Fibroblast of the aortic adventitia (primary cell): ENCODE measurements around the gene SMPD3. TPM values are rescaled to one million over a fixed set of nuclear protein-coding genes. Genes with fewer than 3 reads are reported as not detected.

Source experiments
- DNase-seq: peaks from one replicate; pipeline ENCODE4 v3.0.0-alpha.2; 2010; ENCODE audit warnings: low read depth
- H3K4me3 ChIP-seq: 2 replicates; pipeline ENCODE4 v1.5.1; 2011; ENCODE audit warnings: low read depth, mild to moderate bottlenecking, control low read depth, low read length, moderate library complexity
- total RNA-seq: library from RNA; depleted of rRNA; stranded (reverse); fragments of >200 nt; gene quantifications from 2 replicates; pipeline ENCODE4 v1.2.3, GENCODE V29; 2012; ENCODE audit warnings: low replicate concordance
- TF ChIP-seq, protein P1 (sequence below): IDR thresholded peaks from 2 replicates; pipeline ENCODE4 v1.5.1; 2011; ENCODE audit warnings: mild to moderate bottlenecking, low read length, control low read depth, inconsistent platforms; ENCODE audit not compliant: insufficient read depth

SMPD3 gene
- total RNA-seq, 1 donor, result not detected

DNA sequence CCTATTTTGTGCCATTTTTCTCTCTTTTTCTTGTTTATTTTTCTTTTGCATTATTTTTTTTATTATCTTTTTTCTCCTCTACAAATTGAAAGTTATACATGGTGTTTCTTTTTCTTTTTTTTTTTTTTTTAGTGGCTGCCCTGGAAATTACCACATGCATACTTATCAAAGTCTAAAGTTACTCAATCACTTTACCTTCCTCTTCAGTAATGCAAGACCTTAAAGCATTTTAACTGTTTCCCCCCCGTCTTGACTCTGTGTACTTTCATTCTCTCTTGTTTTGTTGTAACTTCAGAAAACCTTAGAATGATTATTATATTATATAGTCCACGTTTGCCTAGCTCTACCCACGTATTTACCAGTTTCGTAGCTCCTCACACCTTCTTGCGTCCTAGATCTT, 33.3 kb upstream of the SMPD3 start:
- TF ChIP-seq, protein P1, sequence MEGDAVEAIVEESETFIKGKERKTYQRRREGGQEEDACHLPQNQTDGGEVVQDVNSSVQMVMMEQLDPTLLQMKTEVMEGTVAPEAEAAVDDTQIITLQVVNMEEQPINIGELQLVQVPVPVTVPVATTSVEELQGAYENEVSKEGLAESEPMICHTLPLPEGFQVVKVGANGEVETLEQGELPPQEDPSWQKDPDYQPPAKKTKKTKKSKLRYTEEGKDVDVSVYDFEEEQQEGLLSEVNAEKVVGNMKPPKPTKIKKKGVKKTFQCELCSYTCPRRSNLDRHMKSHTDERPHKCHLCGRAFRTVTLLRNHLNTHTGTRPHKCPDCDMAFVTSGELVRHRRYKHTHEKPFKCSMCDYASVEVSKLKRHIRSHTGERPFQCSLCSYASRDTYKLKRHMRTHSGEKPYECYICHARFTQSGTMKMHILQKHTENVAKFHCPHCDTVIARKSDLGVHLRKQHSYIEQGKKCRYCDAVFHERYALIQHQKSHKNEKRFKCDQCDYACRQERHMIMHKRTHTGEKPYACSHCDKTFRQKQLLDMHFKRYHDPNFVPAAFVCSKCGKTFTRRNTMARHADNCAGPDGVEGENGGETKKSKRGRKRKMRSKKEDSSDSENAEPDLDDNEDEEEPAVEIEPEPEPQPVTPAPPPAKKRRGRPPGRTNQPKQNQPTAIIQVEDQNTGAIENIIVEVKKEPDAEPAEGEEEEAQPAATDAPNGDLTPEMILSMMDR, result no peak
- no peak for DNase-seq
- H3K4me3 ChIP-seq, result no peak overlapping the region

DNA sequence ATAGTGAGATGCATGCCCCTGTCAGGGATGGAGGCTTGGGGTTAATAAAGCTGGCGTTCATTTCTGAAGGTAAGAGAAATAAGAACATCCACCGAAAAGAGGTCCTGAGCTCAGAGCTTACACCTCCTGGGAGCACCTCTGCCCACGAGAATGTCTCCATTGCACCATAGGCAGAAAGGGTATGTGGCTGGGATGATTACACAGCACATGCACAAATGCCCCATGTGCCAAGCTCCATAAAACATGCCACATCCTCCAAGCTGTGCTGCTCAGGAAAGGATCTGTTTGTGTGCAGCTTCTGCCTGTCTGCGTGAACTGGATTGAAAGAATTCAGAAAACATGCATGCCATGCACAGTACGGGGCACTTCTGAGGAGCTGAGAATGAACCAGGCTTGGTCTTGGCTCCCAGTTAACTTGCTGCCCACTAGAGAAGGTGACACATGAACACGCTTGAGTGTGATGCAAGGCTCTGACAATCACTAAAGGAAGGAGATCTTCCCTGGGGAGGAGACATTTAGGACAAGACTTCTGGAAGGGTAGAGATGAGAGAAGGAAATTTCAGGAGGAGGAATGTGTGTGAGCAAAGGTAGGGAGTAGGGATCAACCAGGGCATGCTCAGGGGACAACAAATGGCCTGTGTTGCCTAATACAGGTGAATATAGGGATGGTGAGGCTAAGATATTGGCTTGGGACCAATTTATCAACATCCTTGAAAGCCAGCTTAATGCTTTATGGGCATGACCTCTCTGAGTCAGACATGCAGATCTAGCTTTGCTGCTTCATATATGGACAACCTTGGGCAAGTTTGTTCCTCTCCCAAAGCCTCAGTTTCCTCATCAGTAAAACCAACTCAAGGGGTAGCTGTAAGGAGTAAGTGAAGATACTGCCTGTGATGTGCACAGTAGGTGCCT, 32.0 kb upstream of the SMPD3 start:
- no peak overlapping the region for H3K4me3 ChIP-seq
- TF ChIP-seq, protein P1, result no peak
- DNase-seq, result no peak

DNA sequence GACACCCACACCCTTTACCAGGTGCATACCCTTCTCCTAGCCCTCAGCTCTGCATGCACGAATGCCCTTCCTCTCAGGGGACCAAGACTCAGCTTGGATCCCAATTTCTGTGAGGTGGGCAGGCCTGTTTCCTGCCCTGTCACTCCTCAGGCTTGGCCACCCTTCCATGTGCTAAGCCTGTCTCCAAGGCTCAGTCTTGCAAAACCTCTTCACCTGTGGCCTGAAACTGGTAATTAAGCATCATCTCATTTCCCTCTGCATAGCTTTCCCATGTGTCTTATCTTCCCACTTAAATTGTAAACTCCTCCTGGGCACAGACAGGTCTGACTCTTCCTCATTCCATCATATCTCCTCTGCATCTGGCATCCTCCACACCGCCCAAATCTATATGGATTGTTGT, 31.0 kb upstream of the SMPD3 start:
- no peak for DNase-seq
- no peak overlapping the region for H3K4me3 ChIP-seq
- TF ChIP-seq, protein P1, result no peak

DNA sequence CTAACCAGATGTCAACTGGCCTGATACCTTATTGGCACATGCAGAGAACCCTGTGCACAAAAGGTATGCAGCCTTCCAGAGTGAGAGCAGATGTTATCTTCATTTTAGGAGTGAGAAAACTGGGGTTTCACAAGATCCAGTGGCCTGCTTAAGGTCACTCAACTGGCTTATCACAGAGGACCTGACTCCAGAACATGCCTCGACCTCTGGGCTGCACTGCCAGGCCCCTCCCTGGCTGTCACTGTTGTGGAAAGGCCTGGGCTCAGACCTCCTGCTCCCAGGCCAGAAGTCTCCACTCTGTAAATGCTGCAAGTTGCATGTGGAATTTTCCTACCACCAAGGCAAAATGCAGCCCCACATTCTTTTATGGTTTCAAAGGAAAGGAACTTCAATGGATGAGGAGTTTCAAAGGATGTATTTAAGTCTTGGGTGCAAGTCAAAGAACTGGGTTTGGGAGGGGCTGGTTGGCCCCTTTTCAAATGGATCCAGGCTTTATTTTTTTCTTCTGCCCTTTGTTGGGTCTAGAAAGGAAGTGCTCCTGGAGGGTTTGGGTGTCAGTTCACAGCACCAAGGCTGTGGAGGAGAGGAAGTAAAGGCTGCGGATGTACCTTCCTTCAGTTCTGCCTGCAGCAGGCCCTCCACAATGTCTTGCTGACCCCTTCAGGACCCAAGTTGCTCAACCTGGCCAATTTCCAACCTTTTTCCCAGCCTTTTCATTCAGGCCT, 30.4 kb upstream of the SMPD3 start:
- no peak overlapping the region for H3K4me3 ChIP-seq
- TF ChIP-seq, protein P1, result no peak
- DNase-seq, result no peak

DNA sequence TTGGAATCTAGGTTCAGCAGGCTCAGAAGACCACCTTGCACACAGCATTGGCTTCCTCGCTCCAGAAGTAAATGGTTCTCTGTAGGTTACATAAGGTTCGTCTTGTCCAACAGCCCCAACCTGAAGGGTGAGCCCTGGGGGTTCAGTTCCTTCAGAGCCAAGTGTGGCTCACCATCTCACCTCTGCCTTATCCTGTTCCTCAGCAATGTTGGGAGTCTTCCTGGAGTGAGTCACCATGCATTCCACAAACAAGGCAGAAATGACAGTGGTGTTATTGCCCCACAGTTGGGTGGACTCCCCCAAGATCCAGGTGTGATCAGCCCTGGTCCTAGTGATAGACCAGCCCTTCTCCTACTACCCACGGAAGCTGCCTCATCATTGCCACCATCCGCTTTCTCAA, 26.8 kb upstream of the SMPD3 start:
- no peak for DNase-seq
- TF ChIP-seq, protein P1, result no peak
- no peak overlapping the region for H3K4me3 ChIP-seq

DNA sequence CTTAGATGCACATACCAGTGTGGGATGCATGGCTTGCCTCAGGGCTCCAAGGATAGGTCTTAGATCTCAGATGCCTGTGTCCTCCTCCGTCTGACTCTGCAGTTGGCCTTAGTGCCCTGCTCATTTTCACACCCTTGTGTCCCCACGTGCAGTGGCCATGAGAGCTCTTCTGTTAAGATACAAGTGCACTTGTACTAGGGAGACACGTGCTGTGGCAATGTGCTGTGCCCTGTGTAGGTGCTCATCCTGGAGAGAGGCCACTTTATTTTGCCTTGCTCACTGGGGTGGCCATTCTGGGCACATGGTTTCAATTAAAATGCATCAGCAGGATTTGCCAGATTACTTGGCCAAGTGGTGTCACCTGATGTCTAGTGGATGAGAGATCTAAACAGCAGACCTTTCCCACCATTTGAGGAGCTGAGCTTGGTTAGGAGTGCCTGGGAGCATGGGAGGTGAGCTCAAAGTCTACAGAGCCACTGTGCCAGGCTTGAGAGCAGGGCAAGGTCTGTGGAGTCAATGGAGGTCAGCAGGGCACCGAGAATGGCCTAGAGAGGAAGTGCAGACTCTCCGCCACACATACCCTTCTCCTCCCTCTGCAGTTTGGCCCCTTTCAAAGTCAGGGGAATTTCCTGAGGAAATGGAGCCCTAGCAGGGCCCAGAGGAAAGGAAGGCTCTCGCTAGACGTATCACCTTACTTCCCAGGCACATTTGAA, 25.2 kb upstream of the SMPD3 start:
- no peak for DNase-seq
- TF ChIP-seq, protein P1, result no peak
- no peak overlapping the region for H3K4me3 ChIP-seq
